Measurements from ENCODE around the gene MUC2. TPM values are rescaled to one million over a fixed set of nuclear protein-coding genes. Genes with fewer than 3 reads are reported as not detected.

The MUC2 gene
- total RNA-seq, 2 experiments from 2014 or later, result not detected

DNA sequence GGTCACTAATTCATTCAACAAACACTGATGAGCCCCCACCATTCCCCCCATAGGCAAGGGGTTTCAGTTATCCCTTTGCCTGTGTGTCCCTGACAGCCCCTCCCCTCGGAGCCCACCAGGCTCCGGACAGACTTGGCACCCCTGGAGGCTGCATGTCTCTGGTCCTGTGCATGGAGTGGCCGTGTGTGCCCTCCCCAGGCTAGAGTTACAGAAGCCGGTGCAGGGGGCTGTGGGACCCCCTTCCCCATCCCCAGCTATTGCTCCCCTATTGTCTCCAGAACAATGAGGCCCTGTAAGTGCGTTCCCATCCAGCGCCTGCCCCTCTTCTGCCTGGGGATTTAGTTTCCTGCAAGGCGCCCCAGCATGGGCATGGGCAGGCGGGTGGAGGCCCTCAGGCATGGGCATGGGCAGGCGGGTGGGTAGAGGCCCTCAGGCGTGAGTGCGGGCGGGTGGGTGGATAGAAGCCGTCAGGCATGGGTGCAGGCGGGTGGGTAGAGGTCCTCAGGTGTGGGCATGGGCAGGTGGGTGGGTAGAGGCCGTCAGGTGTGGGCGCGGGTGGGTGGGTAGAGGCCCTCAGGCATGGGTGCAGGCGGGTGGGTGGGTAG lies 1.5 kb downstream of the MUC2 start:
- DNase-seq, result no peak
- no peak overlapping the region for H3K4me3 Mint-ChIP-seq
- H3K9me3 Mint-ChIP-seq, result no peaks in the 10 kb centered on the region
- CTCF ChIA-PET, result no interaction called here
- no peak overlapping the region for H3K27ac Mint-ChIP-seq
- no peaks in the 10 kb centered on the region for H3K27me3 Mint-ChIP-seq
- no peaks in the 10 kb centered on the region for H3K4me1 Mint-ChIP-seq
- no peaks in the 10 kb centered on the region for H3K36me3 Mint-ChIP-seq (ENCODE audit: low read depth)
- POLR2A ChIA-PET, result no interaction called here

DNA sequence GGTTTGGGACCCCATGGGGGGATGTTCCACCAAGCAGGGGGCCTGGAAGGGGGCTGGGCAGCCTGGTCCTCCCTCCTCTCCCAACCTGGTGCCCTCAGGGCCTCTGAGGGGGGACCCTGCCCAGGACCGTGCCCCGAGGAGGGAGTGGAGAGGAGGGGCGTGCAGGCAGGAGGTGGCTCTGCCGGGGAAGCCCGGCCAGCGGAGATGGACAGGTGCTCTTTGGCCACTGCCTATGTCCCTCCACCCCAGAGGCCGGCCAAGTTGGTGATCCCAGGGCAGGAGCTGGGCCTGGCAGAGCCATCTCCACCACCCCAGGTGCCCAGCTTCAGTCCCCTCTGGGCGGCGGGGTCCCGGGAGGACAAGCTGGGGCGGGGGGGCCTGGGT lies 2.4 kb downstream of the MUC2 start:
- no peak for DNase-seq

DNA sequence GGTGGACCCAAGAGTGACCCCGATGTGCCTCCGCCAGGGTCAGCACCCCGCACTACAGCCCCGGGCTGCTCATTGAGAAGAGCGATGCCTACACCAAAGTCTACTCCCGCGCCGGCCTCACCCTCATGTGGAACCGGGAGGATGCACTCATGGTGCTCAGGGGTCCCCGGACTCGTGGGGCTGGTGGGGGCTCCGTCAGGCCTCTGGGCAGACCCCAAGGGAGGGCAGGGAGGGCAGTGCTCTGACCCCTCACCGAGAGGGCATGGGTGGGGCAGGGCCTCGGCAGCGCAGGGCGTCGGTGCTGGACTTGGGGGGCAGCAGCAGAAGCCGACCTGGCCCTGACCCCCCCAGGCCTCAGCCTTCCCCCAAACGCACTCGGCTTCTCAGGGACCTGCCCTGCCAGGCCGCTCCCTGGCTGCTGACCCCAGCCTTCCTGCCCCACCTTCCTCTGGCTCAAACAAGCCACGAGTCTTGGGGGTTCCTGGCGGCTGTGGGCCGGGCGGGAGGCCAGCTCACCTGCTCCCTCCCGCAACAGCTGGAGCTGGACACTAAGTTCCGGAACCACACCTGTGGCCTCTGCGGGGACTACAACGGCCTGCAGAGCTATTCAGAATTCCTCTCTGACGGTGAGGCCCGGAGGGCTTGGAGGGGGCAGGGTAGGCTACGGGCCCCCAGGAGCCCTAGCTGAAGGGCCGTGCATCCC lies 2.9 kb downstream of the MUC2 start:
- no peaks in the 10 kb centered on the region for H3K36me3 Mint-ChIP-seq (ENCODE audit: low read depth)
- DNase-seq, result no peak
- ChIA-PET CTCF (no interaction called here), POLR2A (no interaction called here)
- no peaks in the 10 kb centered on the region for H3K27me3 Mint-ChIP-seq
- no peaks in the 10 kb centered on the region for H3K4me1 Mint-ChIP-seq
- no peaks in the 10 kb centered on the region for H3K9me3 Mint-ChIP-seq
- H3K27ac Mint-ChIP-seq, result no peak overlapping the region
- H3K4me3 Mint-ChIP-seq, result no peak overlapping the region

More for the DNA sequence above, 2.4 kb downstream of the MUC2 start:
- Mint-ChIP-seq H3K27me3 (no peaks in the 10 kb centered on the region), H3K36me3 (ENCODE audit: low read depth) (no peaks in the 10 kb centered on the region), H3K9me3 (no peaks in the 10 kb centered on the region), H3K4me1 (no peaks in the 10 kb centered on the region), H3K27ac (no peak overlapping the region), H3K4me3 (no peak overlapping the region)
- POLR2A ChIA-PET, result no interaction called here
- CTCF ChIA-PET, result no interaction called here

DNA sequence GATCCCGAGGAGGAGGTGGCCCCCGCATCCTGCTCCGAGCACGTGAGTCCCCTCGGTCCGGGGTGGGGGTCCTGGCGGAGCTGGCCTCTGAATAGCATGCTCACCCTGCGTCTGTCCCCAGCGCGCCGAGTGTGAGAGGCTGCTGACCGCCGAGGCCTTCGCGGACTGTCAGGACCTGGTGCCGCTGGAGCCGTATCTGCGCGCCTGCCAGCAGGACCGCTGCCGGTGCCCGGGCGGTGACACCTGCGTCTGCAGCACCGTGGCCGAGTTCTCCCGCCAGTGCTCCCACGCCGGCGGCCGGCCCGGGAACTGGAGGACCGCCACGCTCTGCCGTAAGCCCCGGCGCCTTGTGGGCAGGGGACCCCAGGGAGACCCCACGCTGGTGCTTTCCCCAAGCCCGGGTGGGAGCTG lies 3.5 kb downstream of the MUC2 start:
- Mint-ChIP-seq H3K9me3 (no peaks in the 10 kb centered on the region), H3K27me3 (no peaks in the 10 kb centered on the region)
- no peak for DNase-seq

DNA sequence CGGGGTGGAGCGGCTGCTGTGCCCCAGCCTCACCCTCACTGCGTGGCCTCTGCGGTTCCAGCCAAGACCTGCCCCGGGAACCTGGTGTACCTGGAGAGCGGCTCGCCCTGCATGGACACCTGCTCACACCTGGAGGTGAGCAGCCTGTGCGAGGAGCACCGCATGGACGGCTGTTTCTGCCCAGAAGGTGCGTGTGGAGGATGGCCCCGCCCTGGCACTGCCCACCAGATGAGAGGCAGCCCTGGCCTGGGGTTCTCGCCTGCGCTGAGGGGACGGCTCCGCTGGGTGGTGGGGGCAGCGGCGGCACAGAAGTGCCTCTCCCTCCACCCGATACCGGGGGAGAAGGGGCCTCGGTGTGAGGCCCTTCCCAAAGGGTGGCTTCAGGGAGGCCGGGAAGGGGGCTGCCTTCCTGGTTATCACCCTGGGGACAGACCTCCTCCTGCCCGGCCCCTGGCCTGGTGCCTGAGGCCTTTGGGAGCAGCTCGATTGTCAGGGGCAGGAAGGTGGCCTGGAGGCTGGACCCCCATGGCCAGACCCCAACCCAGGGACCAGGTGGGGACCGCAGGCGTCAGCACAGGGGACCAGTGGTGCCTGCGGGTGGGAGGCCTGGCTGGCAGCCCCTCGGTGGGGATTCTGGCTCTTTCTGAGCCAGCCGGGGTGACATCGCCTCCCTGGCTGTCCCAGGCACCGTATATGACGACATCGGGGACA lies 7.1 kb downstream of the MUC2 start:
- Mint-ChIP-seq H3K36me3 (ENCODE audit: low read depth) (no peaks in the 10 kb centered on the region), H3K4me1 (no peaks in the 10 kb centered on the region), H3K4me3 (no peak overlapping the region), H3K27me3 (no peaks in the 10 kb centered on the region), H3K9me3 (no peaks in the 10 kb centered on the region), H3K27ac (no peak overlapping the region)
- ChIA-PET CTCF (no interaction called here), POLR2A (no interaction called here)
- no peak for DNase-seq

More for the DNA sequence above, 3.5 kb downstream of the MUC2 start:
- CTCF ChIA-PET, result no interaction called here
- H3K27ac Mint-ChIP-seq, result no peak overlapping the region
- POLR2A ChIA-PET, result no interaction called here
- H3K36me3 Mint-ChIP-seq (ENCODE audit: low read depth), result no peaks in the 10 kb centered on the region
- no peak overlapping the region for H3K4me3 Mint-ChIP-seq
- no peaks in the 10 kb centered on the region for H3K4me1 Mint-ChIP-seq

DNA sequence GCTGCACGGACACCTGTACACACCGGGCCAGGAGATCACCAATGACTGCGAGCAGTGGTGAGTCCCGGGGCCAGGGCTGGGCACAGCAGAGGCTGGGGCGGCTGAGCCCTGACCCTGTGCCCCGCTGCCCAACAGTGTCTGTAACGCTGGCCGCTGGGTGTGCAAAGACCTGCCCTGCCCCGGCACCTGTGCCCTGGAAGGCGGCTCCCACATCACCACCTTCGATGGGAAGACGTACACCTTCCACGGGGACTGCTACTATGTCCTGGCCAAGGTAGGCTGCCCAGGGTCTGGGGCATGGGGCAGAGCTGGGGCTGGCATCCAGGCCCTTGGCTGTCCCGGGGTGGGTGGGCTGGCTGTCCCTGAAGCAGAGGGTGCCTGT lies 7.7 kb downstream of the MUC2 start:
- Mint-ChIP-seq H3K27me3 (no peaks in the 10 kb centered on the region), H3K36me3 (ENCODE audit: low read depth) (no peaks in the 10 kb centered on the region), H3K9me3 (no peaks in the 10 kb centered on the region), H3K4me1 (no peaks in the 10 kb centered on the region), H3K27ac (no peak overlapping the region), H3K4me3 (no peak overlapping the region)
- CTCF ChIA-PET, result no interaction called here
- DNase-seq, result no peak
- POLR2A ChIA-PET, result no interaction called here

DNA sequence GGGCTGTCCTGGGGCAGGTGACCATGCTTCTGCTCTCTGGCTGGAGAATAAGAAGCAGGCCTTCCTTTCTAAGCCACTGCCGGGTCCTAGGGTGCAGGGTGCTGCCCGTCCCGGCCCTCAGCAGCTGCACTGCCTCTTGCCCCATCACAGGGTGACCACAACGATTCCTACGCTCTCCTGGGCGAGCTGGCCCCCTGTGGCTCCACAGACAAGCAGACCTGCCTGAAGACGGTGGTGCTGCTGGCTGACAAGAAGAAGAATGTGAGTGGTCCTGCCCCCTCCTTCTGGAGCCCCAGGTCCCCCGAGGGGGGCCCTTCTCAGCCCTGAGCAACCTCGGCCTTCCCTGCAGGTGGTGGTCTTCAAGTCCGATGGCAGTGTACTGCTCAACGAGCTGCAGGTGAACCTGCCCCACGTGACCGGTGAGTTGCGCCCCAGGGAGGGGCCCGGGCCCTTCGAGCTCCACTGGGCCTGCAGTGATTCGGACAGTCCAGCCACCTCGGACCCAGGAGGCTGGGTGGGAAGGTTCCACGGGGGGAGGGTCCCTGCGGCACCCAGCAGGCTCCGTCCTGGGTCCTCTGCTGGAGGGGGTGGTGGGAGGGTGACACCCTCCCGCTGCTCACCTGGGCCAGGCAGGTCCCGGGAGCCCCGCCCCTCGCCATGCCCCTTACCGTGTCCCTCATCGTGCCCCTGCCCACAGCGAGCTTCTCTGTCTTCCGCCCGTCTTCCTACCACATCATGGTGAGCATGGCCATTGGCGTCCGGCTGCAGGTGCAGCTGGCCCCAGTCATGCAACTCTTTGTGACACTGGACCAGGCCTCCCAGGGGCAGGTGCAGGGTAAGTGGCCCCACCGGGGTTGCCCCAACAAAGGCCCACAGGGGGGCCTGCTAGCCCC lies 8.3 kb downstream of the MUC2 start:
- no peak for DNase-seq
- POLR2A ChIA-PET, result no interaction called here

DNA sequence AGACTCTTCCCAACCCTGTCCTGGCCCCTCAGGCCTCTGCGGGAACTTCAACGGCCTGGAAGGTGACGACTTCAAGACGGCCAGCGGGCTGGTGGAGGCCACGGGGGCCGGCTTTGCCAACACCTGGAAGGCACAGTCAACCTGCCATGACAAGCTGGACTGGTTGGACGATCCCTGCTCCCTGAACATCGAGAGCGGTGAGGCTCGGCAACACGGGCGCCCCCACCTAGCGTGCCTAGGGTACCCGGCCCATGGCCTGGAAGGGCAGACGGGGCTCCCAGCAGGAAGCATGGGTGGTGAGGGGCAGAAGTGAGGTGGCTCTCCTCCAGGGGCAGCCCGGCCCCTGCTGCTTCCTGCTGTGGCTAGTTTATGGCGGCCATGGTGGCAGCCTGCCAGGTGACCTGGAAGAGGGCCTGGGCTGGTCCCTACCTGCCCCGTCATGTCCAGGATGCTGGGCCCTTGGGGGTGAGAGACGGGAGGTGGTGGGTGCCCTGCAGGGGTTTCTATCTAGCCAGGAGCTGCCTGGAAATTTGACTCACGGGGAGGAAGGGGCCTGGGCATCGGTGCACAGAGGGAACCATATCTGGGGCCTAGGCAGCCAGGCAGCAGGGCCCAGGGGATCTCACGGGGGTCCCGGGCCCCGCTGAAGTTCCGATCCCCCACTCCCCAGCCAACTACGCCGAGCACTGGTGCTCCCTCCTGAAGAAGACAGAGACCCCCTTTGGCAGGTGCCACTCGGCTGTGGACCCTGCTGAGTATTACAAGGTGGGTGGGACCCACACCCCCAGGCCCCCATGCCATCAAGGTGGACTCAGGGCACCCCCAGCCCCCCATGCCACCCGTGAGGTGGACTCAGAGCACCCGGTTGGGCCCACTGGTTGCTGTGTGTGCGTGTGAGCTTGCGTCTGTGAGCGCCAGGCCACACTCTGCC lies 9.2 kb downstream of the MUC2 start:
- Mint-ChIP-seq H3K27me3 (no peaks in the 10 kb centered on the region), H3K27ac (no peak overlapping the region), H3K4me3 (no peak overlapping the region), H3K4me1 (no peaks in the 10 kb centered on the region), H3K36me3 (ENCODE audit: low read depth) (no peaks in the 10 kb centered on the region), H3K9me3 (no peaks in the 10 kb centered on the region)
- POLR2A ChIA-PET, result no interaction called here
- CTCF ChIA-PET, result no interaction called here
- DNase-seq, result no peak

More for the DNA sequence above, 8.3 kb downstream of the MUC2 start:
- Mint-ChIP-seq H3K27ac (no peak overlapping the region), H3K4me1 (no peaks in the 10 kb centered on the region), H3K27me3 (no peaks in the 10 kb centered on the region), H3K9me3 (no peaks in the 10 kb centered on the region), H3K36me3 (ENCODE audit: low read depth) (no peaks in the 10 kb centered on the region), H3K4me3 (no peak overlapping the region)
- CTCF ChIA-PET, result no interaction called here

DNA sequence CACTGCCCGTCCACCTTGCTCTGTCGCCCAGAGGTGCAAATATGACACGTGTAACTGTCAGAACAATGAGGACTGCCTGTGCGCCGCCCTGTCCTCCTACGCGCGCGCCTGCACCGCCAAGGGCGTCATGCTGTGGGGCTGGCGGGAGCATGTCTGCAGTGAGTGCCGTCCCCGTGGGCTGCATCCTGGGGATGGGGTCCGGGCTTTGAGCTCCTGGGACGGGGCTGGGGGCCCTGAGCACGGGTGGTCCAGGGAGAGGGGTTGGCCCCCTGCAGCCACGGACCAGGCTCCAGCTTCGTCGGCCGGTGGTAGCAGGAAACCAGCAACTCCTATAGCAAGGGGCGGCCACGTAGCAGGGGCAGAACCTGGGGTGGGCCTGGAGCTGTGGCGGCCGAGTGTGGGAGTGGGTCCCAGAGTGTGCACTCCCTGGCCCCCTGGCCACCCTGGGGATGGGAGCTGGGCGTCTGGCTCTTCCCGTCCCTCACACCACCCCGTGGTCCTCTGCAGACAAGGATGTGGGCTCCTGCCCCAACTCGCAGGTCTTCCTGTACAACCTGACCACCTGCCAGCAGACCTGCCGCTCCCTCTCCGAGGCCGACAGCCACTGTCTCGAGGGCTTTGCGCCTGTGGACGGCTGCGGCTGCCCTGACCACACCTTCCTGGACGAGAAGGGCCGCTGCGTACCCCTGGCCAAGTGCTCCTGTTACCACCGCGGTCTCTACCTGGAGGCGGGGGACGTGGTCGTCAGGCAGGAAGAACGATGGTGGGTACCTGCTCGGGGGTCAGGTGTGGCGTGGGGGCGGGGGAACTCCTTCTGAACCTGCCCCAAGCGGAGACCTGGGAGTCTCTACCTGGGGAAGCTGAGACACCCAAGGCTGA lies 10.1 kb downstream of the MUC2 start:
- no peak overlapping the region for H3K4me3 Mint-ChIP-seq
- DNase-seq, result no peak
- no peak overlapping the region for H3K27ac Mint-ChIP-seq
- no peaks in the 10 kb centered on the region for H3K9me3 Mint-ChIP-seq
- ChIA-PET CTCF (no interaction called here), POLR2A (no interaction called here)
- H3K4me1 Mint-ChIP-seq, result no peaks in the 10 kb centered on the region
- H3K27me3 Mint-ChIP-seq, result no peaks in the 10 kb centered on the region
- H3K36me3 Mint-ChIP-seq (ENCODE audit: low read depth), result no peaks in the 10 kb centered on the region

DNA sequence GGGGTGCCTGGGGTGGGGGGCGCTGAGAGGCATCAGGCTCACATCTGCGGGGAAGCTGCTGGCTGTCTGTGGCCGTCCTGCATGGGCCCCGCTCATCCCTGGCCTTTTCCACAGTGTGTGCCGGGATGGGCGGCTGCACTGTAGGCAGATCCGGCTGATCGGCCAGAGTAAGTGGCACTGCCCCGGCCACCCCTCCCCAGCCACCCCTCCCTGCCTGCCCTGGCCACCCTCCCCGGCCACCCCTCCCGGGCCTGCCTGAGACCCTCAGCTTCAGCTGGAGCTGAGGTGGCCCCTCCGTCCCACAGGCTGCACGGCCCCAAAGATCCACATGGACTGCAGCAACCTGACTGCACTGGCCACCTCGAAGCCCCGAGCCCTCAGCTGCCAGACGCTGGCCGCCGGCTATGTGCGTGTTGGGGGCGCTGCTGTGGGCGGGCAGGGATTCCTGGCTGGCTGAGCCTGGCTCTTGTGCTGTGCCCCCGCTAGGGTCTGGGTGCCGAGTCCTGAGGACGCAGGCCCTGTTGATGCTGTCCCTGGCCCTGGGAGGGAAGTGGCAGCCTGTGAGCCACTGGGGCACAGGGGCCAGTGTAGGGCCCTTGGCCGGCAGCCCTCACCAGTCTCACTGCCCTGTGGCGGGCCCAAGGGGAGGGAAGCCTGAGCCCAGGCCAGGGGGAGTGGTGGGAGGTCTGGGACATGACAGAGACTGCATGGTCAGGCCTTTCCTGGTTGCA lies 10.9 kb downstream of the MUC2 start:
- no peak for DNase-seq
- CTCF ChIA-PET, result no interaction called here
- POLR2A ChIA-PET, result no interaction called here
- no peak overlapping the region for H3K27ac Mint-ChIP-seq
- H3K36me3 Mint-ChIP-seq (ENCODE audit: low read depth), result no peaks in the 10 kb centered on the region
- no peak overlapping the region for H3K4me3 Mint-ChIP-seq
- no peaks in the 10 kb centered on the region for H3K9me3 Mint-ChIP-seq
- no peaks in the 10 kb centered on the region for H3K4me1 Mint-ChIP-seq
- no peaks in the 10 kb centered on the region for H3K27me3 Mint-ChIP-seq

DNA sequence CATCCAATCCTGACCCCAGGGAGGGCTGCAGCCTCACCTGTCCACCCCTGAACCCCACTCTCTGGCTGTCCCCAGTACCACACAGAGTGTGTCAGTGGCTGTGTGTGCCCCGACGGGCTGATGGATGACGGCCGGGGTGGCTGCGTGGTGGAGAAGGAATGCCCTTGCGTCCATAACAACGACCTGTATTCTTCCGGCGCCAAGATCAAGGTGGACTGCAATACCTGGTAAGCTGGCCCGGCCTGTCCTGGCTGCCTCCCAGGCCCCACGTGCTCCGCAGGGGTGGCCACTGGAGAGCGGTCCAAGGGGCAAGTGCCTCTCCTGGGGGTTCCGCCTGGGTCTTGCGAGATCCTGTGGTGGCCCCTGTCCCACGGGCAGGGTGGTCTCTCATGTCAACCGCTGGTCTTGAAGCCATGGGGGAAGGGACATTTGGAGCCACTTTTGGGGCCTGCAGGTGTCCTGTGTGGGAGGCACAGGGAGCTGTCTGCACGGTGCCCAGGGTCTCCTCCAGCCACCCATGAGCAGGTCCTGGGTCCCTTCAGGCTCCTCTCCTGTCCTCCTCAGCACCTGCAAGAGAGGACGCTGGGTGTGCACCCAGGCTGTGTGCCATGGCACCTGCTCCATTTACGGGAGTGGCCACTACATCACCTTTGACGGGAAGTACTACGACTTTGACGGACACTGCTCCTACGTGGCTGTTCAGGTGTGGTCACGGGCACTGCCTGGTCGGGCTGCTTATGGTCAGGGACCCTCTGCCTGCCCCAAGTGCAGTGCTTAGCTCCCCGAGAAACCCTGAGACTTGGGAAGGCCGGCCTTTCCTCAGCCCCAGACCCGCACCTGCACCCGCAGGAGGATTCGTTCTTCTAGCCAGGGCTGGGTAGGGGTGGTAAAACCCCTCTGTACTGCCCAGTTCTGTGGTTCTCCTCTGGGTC lies 11.8 kb downstream of the MUC2 start:
- peaks cover 8% of the 10 kb centered on the region for H3K9me3 Mint-ChIP-seq
- CTCF ChIA-PET, result no interaction called here
- no peaks in the 10 kb centered on the region for H3K4me1 Mint-ChIP-seq
- no peaks in the 10 kb centered on the region for H3K36me3 Mint-ChIP-seq (ENCODE audit: low read depth)
- H3K27ac Mint-ChIP-seq, result no peak overlapping the region
- POLR2A ChIA-PET, result no interaction called here
- H3K4me3 Mint-ChIP-seq, result no peak overlapping the region
- DNase-seq, result no peak
- no peaks in the 10 kb centered on the region for H3K27me3 Mint-ChIP-seq
